Measurements from ENCODE around the gene ASTL.

DNA sequence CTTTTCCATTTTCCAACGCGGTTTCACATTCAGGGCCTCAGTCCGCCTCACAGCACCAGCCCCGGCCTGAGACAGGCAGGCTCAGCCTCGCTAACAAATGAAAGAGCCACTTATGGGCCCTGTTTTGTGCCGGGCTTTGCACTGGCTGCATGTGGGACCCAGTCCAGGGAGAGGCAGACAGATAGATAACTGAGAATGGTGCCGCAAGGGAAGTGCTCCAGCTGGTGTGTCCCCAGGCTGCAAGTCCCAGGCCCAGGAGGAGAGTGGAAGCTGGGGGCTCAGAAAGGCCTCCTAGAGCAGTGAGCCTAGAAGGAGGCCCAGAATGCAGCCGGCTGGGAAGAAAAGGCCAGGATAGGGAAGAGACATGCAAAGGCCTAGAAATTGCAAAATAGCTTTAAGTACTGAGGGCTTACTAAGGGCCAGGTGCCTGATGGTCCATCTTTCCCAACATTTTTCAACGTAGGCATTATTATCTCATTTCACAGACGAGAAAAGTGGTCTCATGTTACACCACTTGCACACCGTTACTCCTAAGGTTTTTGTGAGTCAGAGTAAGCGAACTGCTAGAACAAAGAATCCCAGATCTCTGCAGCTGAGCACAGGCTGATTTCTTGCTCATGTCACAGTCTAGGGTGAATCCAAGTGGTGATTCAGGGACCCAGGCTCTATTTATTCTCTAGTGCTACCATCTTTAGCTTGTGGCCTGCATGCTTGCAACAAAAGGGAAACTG, 47.9 kb downstream of the ASTL start:
- TF ChIP-seq EP300 (IDR thresholded peaks at IDR 0.05; ENCODE audit: borderline replicate concordance) (no peak), YY1 (IDR thresholded peaks at IDR 0.05; ENCODE audit: low read depth) (no peak), TAF1 (IDR thresholded peaks at IDR 0.05; ENCODE audit: low read depth) (no peak), NFIC (IDR thresholded peaks at IDR 0.05) (no peak), REST (IDR thresholded peaks at IDR 0.05; ENCODE audit: low read depth) (no peak), ZBTB7A (IDR thresholded peaks at IDR 0.05; ENCODE audit: low read depth) (no peak), RAD21 (IDR thresholded peaks at IDR 0.05; ENCODE audit: low read depth) (no peak), CREB1 (IDR thresholded peaks at IDR 0.05; ENCODE audit: low read depth) (no peak), TCF12 (IDR thresholded peaks at IDR 0.05; ENCODE audit: low read depth) (no peak)
- TF ChIP-seq, protein P1, sequence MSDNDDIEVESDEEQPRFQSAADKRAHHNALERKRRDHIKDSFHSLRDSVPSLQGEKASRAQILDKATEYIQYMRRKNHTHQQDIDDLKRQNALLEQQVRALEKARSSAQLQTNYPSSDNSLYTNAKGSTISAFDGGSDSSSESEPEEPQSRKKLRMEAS (IDR thresholded peaks at IDR 0.05) = no peak
